HEK293T (cell line): ENCODE data around the gene SSX2.
"Not testable (repeated sequence)": the region's sequence is repeated elsewhere in the genome, so short reads cannot be mapped to it uniquely, and the experiment has no call there.

Experiments
- CTCF ChIA-PET: fragments of 350-600 bp; formaldehyde crosslinking; extraction: SDS; loops from one replicate; lab custom pipeline; 2021; ENCODE audit warnings: antibody characterized with exemption, inconsistent platforms; lab: Yijun Ruan, JAX
- POLR2A ChIA-PET: fragments of 350-600 bp; formaldehyde crosslinking; extraction: SDS; loops from one replicate; lab custom pipeline; 2020; ENCODE audit warnings: antibody characterized with exemption, inconsistent platforms; lab: Yijun Ruan, JAX
- DNase-seq: peaks from one replicate; pipeline ENCODE4 v3.0.0; 2012; ENCODE audit warnings: mixed read lengths; ENCODE audit errors: extremely low spot score

SSX2 gene

GRCh38 chrX:52707078-52707477, at the start of gene SSX2:
TSS of gene SSX2 (minus strand) at chrX:52707178. CDS start at chrX:52705749, 1,429 bp downstream.
- CTCF ChIA-PET, POLR2A ChIA-PET, DNase-seq: not testable (repeated sequence)

GRCh38 chrX:52750952-52751351, 44.0 kb upstream of the SSX2 start, which contains the start of gene SSX2B:
TSS of gene SSX2B (plus strand) at chrX:52751252. CDS start at chrX:52752681, 1,429 bp downstream.
- DNase-seq, CTCF ChIA-PET, POLR2A ChIA-PET: not testable (repeated sequence)

GRCh38 chrX:52692034-52692433, 14.9 kb downstream of the SSX2 start:
- DNase-seq, CTCF ChIA-PET, POLR2A ChIA-PET: not testable (repeated sequence)

GRCh38 chrX:52662218-52662617, 44.8 kb downstream of the SSX2 start:
- DNase-seq, CTCF ChIA-PET, POLR2A ChIA-PET: not testable (repeated sequence)

- CTCF ChIA-PET, DNase-seq, POLR2A ChIA-PET: not testable (repeated sequence)
Measured at GRCh38 chrX:52655475-52655874, 51.5 kb downstream of the SSX2 start.

- POLR2A ChIA-PET, CTCF ChIA-PET, DNase-seq: not testable (repeated sequence)
Measured at GRCh38 chrX:52654800-52655199, 52.2 kb downstream of the SSX2 start, which contains the start of gene SSX7. TSS of gene SSX7 (minus strand) at chrX:52654900. CDS start at chrX:52653472, 1,428 bp downstream.

- DNase-seq, CTCF ChIA-PET, POLR2A ChIA-PET: not testable (repeated sequence)
Measured at GRCh38 chrX:52650676-52651075, 56.3 kb downstream of the SSX2 start.

- CTCF ChIA-PET, POLR2A ChIA-PET, DNase-seq: not testable (repeated sequence)
Measured at GRCh38 chrX:52648956-52649355, 58.0 kb downstream of the SSX2 start.
